Glutamatergic neuron (in vitro differentiated cells): ENCODE measurements around the gene PHACTR3. TPM values are rescaled to one million over a fixed set of nuclear protein-coding genes. Genes with fewer than 3 reads are reported as not detected.

Experiments used
- DNase-seq: peaks from one replicate; pipeline ENCODE4 v3.0.0; 2022
- H3K27ac Mint-ChIP-seq: one replicate; pipeline ENCODE4 v1.8.0; 2020; ENCODE audit warnings: mild to moderate bottlenecking, mixed read lengths, inconsistent platforms; ENCODE audit not compliant: unreplicated experiment
- H3K27me3 Mint-ChIP-seq: one replicate; pipeline ENCODE4 v1.8.0; 2020; ENCODE audit warnings: mild to moderate bottlenecking, moderate library complexity, mixed read lengths, inconsistent platforms; ENCODE audit not compliant: unreplicated experiment
- H3K36me3 Mint-ChIP-seq: one replicate; pipeline ENCODE4 v1.8.0; 2020; ENCODE audit warnings: mild to moderate bottlenecking, mixed read lengths, inconsistent platforms; ENCODE audit not compliant: unreplicated experiment
- H3K4me1 Mint-ChIP-seq: one replicate; pipeline ENCODE4 v1.8.0; 2020; ENCODE audit warnings: mild to moderate bottlenecking, low read depth, mixed read lengths, inconsistent platforms; ENCODE audit not compliant: unreplicated experiment
- H3K4me3 Mint-ChIP-seq: one replicate; pipeline ENCODE4 v1.8.0; 2020; ENCODE audit warnings: mild to moderate bottlenecking, mixed read lengths, inconsistent platforms; ENCODE audit not compliant: unreplicated experiment
- H3K9me3 Mint-ChIP-seq: one replicate; pipeline ENCODE4 v1.8.0; 2020; ENCODE audit warnings: mild to moderate bottlenecking, moderate library complexity, mixed read lengths, inconsistent platforms; ENCODE audit not compliant: unreplicated experiment
- total RNA-seq: library from RNA; stranded (reverse); fragmentation: NEBNext Ultra II Directional; extraction: Animal tissue kit (Norgen Biotek cat#: 25700); gene quantifications from one replicate; pipeline ENCODE4 v1.2.1, GENCODE V29; 2021; ENCODE audit not compliant: unreplicated experiment
- TF ChIP-seq, protein P1 (sequence below): fragments of 200-600 bp; sonication (generic); IDR thresholded peaks from one replicate; pipeline ENCODE4 v1.5.0; 2021; ENCODE audit not compliant: partially characterized antibody, unreplicated experiment

PHACTR3 gene
- total RNA-seq, 1 donor from 2014 or later: 37.0 TPM

DNA sequence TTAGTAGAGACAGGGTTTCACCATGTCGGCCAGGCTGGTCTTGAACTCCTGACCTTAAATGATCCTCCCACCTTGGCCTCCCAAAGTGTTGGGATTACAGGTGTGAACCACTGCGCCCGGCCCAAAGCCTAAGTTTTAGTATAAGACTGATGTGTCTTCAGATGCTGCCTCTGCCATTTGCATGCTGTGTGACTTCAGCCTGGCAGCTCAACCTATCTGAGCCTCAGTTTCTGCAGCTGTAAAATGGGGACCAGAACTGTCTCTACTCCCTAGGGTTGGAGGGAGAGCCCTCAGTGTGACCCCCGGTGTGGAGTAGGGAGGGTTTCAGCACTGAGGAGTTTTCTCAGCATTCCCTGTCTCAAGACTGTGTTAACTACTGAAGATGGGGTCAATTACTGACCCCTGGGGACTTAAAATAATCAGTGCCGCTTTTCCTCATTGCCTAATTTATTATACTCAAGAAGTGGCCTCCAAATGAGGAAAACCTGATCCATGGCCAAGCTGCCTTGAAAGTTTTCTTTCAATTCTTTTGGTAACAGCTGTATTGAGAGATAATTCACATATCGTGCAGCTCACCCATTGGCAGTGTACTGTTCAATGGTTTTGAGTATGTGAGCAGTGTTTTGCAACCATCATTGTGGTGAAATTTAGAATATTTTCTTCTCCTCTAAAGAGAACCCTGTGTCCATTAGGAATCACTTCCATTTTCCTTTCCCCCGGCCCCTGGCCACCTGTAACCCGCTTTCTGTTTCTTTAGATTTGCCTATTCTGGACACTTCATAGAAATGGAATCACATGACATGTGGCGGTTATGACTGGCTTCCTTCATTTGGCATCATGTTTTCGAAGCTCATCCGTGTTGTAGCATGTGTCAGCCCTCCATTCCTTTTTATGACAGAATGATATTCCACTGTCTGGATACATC is 64.8 kb downstream of the PHACTR3 start:
- DNase-seq: no peak
- peaks cover 12% of the 10 kb centered on the region for H3K36me3 Mint-ChIP-seq
- no peak overlapping the region for H3K27ac Mint-ChIP-seq
- TF ChIP-seq, protein P1, sequence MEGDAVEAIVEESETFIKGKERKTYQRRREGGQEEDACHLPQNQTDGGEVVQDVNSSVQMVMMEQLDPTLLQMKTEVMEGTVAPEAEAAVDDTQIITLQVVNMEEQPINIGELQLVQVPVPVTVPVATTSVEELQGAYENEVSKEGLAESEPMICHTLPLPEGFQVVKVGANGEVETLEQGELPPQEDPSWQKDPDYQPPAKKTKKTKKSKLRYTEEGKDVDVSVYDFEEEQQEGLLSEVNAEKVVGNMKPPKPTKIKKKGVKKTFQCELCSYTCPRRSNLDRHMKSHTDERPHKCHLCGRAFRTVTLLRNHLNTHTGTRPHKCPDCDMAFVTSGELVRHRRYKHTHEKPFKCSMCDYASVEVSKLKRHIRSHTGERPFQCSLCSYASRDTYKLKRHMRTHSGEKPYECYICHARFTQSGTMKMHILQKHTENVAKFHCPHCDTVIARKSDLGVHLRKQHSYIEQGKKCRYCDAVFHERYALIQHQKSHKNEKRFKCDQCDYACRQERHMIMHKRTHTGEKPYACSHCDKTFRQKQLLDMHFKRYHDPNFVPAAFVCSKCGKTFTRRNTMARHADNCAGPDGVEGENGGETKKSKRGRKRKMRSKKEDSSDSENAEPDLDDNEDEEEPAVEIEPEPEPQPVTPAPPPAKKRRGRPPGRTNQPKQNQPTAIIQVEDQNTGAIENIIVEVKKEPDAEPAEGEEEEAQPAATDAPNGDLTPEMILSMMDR: no peak
- H3K27me3 Mint-ChIP-seq: peaks cover 15% of the 10 kb centered on the region
- peaks cover 8% of the 10 kb centered on the region for H3K4me1 Mint-ChIP-seq
- no peak overlapping the region for H3K4me3 Mint-ChIP-seq
- H3K9me3 Mint-ChIP-seq: peaks cover 12% of the 10 kb centered on the region

DNA sequence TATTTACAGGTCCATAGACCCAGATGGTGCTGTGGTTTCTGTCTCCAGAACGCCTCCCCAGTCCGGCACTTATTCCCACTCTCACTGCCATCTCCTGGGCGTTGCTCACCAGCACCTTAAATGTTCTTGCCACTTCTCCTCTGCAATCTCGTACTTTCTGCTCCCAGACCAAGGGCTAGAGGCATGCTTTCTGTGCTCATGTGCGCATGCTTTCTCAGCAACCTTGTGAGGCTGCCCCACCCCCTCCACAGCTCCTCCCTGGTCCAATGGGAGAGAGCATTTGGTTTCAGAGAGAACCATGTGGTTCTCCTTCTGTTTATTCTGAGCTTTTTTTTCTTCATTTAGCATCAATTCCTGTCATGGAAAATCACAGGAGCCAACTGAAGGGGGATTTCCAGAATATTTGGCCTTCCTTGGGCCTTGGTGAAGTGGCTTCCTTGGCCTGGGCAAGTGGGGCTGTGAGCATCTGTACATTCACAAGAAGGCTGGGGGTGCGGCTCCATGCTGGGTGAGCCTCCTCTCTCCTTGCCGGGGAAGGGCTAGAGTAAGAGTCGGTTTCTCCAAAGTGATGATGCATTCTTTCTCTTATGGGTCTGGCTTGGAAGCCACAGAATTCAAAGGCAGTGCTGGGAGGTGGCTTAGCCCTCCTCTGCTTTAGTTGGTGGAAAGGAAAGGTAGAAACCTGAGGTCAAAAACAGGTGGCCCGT is 66.6 kb downstream of the PHACTR3 start:
- no peak for DNase-seq
- Mint-ChIP-seq H3K9me3 (peaks cover 6% of the 10 kb centered on the region), H3K4me3 (peak overlapping the region; percentile 28), H3K4me1 (peaks cover 7% of the 10 kb centered on the region), H3K27ac (no peak overlapping the region), H3K36me3 (no peaks in the 10 kb centered on the region), H3K27me3 (peaks cover 7% of the 10 kb centered on the region)
- TF ChIP-seq, protein P1: no peak

DNA sequence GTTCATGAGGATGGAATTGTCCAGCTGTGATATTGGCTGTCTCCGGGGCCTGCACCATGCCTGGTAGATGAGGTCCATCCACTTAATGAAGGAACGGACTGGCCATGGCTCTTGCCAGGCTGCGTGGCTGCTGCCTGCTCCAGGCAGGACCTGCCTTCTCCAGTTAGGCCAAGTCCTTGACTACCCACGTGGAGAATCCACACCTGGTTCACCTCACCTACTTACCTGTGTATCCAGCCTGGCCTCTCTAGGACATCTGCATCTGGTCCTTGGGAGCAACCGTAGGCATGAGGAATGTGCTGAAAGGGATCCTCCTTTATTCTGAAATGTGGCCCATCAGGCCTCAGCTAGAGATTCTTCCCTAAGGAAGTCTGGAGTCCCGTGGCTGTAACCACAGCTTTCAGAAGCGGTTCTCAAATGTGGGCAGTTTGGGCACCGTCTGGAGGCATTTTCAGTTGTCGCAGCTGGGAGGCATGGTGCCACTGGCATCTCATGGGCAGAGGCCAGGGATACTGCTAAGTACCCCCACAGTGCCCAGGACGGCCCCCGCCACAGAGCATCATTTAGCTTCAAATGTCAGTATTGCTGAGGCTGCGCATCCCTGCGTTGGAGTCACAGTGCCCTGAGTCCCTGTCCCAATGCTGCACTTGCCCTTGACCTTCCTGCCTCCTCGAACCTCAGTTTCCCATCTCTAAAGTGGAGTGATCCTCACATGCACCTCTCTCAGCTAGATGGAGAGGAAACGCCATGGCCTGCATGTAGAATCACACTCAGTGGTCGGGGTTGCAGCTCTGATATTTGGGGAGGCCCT is 67.5 kb downstream of the PHACTR3 start:
- no peak overlapping the region for H3K27ac Mint-ChIP-seq
- no peak for DNase-seq
- H3K27me3 Mint-ChIP-seq: peaks cover 6% of the 10 kb centered on the region
- H3K36me3 Mint-ChIP-seq: no peaks in the 10 kb centered on the region
- H3K4me1 Mint-ChIP-seq: peaks cover 12% of the 10 kb centered on the region
- H3K9me3 Mint-ChIP-seq: peaks cover 6% of the 10 kb centered on the region
- no peak overlapping the region for H3K4me3 Mint-ChIP-seq
- TF ChIP-seq, protein P1: no peak

DNA sequence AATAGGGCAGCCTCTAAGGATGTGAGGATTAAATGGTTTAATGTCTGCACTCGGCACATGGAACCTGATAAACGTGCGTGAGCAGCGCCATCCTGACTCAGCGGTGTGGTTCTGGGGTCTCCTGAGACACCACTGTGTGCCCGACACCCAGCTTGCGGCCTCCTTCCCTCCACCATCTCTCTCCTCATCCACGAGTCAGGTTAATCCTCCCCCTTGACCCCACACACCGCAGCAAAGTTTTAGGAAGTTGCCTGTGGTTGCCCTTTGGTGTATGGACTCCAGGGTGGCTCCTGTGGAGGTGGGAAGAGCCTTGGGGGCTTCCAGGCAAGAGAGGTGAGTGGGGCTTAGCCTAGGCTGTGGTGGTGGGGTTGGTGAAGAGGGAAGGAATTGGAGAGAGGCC is 68.2 kb downstream of the PHACTR3 start:
- H3K9me3 Mint-ChIP-seq: peaks cover 10% of the 10 kb centered on the region

More for the DNA sequence above, 68.2 kb downstream of the PHACTR3 start:
- DNase-seq: no peak
- H3K36me3 Mint-ChIP-seq: no peaks in the 10 kb centered on the region
- peaks cover 19% of the 10 kb centered on the region for H3K4me1 Mint-ChIP-seq
- no peak overlapping the region for H3K27ac Mint-ChIP-seq
- peaks cover 6% of the 10 kb centered on the region for H3K27me3 Mint-ChIP-seq
- TF ChIP-seq, protein P1: no peak
- H3K4me3 Mint-ChIP-seq: no peak overlapping the region
